Suppressor macrophage (primary cell): ENCODE data around the gene RPUSD1.

Experiments
- DNase-seq, 4 experiments: peaks; one replicate each; pipeline ENCODE4 v3.0.0-alpha.2; 2020 to 2022

The RPUSD1 gene

DNA sequence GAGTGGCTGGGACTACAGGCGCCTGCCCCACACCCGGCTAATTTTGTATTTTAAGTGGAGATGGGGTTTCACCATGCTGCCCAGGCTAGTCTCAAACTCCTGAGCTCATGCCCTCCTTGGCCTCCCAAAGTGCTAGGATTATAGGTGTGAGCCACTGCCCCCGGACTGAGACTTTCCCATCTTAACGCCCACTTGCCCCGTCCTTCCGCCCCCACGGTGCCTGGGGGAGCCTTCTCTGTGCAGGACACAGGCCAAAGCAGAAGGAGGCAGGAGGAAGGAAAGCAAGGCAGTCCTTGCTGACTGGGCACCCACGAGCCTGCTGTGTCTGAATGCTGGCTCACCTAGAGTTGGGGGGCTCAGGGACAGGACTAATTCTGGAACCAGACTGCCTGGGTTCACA is 30.0 kb upstream of the RPUSD1 start:
- DNase-seq = no peak

GRCh38 chr16:817001-817906 is 29.1 kb upstream of the RPUSD1 start:
- DNase-seq = no peak

DNA sequence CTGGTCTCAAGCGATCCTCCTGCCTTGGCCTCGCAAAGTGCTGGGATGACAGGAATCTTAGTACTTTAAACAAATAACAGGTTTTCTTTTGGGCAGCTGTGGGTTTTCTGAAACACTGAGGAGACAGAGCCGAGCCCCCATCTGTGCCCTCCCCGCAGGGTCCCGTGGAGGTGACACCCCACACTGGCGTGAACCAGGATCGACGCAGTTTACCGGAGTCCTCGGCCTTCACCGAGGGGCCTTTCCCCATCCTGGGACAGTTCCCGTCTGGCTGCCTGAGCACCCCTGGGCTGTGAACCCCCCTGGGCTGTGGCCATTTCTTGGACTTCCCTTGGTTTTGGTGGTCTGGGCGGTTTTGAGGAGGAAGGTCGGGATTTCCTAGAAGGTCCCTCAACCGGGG is 27.7 kb upstream of the RPUSD1 start:
- no peak for DNase-seq

- DNase-seq = no peak
Observed at GRCh38 chr16:814974-815373, 26.8 kb upstream of the RPUSD1 start.

- no peak for DNase-seq
Observed at GRCh38 chr16:813916-814412, 25.8 kb upstream of the RPUSD1 start.

DNA sequence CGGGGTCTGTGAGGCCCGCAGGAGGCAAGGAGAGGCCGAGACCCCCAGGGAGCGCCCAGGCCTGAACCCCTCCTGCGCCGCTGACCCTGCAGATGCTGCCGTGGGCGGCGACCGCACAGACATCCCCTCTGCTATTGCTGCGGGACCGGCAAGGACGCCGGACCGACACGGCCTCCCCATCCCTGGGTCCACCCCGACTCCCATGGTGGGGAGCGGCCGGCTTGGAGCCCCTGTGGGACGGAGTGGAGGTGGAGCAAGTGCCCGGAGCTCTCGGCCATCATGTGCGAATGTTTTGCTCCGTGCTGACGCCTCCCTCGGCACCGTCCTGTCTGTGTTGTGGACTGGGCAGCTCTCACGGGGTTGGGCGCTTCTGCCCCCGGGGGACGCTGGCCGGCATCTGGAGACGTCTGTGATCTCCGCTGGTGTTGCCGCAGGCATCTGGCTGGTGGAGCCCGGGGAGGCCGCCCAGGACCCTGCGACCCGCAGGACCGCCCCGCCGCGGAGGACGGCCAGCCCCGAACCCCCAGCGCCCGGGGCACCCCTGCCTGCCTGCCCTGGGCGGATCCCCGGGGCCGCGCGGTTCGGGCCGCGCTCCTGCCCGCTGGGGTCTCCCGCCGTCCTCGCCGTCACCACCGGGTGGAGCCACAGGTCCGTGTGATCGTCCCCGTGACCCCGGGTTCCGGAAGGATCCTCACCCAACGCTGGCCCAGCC is 25.2 kb upstream of the RPUSD1 start:
- DNase-seq = peak; percentile 54 to 82 (median 69)

DNA sequence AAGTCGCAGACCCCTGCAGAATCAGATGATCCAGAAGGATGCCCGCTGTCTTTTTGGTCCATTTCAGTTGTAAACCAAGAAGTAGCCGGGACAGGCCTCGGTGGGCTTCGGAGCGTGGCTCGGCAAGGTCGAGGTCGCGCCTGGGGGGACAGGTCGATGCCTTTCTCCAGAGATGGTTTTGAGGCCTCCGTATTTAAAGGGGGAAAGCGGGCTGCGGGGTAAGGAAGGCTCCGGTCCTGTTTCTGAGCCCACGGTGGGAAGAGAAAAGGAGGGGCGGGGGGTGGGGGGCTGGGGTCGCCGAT is 19.9 kb upstream of the RPUSD1 start:
- DNase-seq = no peak

DNA sequence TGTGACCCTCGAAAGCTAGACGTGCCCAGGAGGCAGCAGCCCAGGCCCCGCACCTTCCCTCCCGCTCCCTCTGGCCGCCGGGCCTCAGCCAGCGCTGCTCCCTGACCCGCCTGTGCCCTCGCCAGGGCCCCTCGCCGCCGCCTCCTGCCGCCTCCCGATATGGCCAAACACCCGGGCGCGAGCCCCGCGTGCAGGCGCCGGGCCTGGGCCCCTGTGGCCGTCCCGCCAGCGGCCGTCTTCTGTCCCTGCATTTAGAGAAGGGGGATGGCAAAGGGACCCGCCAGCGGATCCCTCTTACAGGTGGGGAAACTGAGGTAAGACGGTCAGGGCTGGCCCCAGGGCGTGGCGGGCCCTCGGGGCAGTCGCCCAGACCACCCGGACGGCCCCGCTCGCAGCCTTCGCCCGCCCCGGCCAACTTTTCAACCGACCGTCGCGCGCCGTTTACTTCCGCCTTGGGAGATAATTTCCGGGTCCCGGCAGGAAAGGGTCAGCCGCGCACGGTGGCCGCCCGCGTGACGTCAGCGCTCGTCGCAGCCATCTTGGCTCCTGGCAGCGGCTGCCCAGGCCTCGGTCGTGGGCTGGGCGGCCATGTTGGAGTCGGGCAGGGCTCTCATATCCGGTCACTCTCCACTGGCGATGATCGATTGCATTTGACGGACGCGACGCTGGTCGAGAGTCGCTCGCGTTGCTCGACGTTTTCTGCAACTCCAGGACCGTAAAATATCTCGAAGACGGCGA is 19.3 kb upstream of the RPUSD1 start:
- DNase-seq = peak; percentile 94 to 97 (median 96)

GRCh38 chr16:805474-805873 is 17.3 kb upstream of the RPUSD1 start:
- no peak for DNase-seq

- DNase-seq = no peak
Observed at GRCh38 chr16:804193-805048, 16.2 kb upstream of the RPUSD1 start.

- no peak for DNase-seq
Observed at GRCh38 chr16:803754-804080, 15.5 kb upstream of the RPUSD1 start.

DNA sequence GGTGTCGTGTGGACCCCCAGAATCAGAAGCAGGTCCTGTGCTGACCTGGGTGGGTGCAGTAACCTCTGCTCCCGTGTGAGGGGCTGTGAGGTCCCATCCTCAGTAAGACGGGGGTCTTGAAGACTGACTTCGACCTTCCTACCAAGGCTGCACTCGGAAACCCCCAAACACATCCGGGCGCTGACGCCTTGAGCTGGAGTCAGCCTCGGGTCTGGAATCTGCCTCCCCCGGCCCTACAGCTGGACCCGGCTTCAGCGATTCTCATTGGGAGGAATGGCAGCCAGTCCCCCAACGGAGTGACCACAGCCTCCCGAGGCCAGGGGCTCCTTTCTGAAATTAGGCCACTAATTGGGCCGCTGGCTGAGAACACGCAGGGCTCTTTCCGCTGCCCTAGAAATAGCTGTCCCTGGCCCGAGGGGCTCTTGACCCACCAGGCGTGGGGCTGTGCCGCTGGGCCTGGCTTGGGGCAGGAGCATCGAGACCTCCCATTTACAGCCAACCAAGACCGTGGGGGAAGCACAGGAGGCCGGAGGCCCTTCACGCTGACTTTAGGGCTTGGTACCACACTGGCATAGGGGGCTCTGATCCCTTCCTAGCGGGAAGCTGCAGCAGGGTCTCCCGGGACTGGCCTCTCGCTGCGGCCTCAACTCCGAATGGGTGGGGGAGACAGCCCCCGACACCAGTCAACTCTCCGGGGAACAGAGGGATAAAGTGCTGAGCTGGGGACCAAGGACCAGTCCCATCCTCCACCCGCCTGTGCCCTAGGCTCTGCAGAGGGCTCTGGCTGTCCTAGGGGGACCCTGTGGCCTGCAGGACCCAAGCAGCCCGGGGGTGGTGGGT is 15.0 kb upstream of the RPUSD1 start:
- no peak for DNase-seq

- DNase-seq = no peak
Observed at GRCh38 chr16:802461-802860, 14.3 kb upstream of the RPUSD1 start.

DNA sequence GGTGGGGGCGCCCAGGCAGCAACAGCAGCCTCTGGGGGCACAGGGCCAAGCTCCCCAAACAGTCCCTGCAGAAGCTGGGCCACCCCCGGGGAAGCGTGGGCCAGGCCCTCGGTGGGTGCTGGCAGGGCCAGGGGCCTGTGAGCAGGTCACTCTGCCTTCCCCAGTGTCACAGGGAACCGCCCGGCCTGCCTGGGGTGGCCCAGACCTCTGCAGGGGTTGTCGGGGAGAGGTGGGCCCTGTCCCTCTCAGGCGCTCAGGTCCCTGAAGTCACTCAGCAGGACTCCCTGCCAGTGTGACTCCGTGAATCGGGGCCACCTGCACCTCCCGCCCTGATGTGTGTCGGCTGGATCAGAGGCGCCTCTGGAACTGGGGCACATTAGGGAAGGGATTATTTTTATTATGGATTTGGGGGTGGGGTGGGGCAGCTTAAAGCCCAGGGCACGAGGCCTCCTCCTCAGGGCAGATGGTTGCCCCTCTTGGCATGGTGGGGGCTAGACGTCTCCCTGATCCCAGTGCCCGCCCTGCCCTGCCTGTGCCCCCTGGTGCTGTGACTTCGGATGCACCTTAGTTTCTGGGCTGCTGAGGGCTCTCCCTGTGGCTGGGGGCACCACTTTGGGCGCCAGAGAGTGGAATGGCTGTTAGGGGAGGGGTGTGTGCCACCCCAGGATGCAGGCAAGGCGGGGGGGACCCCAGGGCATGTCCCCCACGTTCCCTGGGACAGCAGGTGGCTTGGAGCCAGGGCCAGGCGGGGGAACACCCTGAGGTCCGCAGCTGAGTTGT is 13.6 kb upstream of the RPUSD1 start:
- DNase-seq = no peak

DNA sequence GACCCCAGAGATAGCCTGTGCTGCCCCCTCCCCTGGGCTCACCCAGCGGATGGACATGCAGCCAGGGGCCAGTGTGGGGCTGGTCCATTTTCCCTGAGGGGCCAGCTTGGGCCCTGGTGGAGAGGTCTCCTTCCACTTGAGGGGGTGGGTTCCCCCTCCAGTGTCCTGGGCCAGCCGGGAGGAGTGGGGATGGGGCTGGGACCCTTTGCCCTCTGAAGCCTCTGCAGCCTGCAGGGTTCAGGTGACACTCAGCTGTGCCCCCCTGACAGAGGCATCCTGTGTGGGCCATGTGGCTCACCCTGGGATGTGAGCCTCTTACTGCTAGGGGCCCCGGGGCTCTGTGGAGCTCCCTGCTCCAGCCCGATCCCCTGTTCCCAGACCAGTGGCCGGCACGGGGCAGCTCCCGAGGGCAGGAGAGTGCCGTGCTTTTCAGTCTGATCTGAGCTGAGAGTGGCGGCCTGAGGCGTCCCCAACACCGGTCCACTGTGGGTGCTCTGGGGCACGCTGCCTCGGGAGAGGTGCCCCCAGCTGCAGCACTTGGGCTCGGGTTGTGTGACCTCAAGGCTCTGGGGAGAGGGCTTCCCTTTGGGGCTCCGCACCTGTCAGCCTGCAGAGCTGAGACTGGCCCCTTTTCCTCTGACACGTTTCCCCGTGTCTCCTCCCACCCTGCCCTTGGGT is 12.8 kb upstream of the RPUSD1 start:
- no peak for DNase-seq

DNA sequence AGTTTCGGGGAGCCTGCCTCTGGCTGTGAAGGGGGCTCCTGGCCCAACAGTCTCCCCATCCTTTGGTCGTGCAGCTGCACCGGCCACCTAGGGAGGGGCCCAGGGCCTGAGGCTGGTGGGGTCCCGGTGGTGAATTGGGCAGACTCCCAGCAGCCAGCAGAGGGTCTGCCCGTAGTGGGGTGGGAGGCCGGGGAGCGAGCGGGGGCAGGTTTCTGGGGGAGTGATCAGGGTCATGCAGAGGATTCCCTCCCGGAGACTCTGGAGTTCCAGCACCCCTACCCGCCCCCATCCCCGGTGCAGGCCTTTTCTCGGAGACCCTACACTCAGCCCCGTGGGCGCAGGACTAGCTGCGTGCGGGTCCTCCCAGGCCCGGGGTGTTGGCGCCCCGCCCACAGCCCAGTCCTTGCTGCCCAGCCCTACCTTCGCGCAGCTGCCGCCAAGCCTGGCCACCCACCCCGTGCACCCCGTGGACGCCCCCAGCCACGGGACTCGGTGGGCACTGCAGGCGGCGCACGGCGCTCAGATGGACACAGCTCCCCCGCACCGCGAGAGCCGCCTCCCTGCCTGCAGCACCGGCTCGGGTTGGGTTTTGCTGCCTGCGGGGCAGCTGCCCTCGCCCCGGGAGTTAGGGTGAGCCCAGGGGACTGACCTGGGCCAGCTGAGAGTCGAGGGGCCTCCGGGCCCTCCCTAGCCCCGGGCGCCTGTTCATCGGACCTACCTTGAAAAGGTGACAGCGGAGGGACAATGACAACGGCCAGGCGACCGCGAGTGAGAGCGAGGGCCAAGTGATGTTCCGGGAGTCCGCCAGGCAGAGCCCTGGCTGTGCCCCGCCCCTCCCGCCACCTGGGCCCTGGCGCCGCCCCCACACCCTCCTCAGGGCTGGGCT is 12.0 kb upstream of the RPUSD1 start, which contains the start of gene GNG13:
TSS of gene GNG13 (minus strand) at position 787 of the 886 bp plus-strand sequence. CDS start 1,657 bp downstream, outside the sequence.
- DNase-seq = no peak

GRCh38 chr16:799111-799947 is 11.1 kb upstream of the RPUSD1 start:
- no peak for DNase-seq

DNA sequence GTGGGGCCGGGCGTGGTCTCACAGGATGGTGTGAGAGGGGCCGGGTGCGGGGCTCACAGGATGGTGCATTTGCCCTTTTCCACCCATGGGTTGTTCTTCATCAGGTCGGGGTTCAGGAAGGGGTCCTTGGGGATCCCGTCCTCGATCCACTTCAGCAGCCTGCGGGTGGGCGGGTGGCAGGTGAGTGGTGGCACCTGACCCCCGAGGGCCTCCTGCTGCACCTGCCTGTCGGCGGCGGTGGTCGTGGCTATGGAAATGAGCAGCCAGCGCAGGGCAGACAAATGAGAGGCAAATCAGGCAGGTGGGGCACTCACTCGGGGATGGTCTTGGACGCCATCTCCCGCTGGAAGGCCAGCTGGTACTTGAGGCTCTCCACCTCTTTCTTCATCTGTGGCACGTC is 10.5 kb upstream of the RPUSD1 start:
- DNase-seq = no peak
